Astrocyte of the cerebellum (primary cell): ENCODE data around the gene RBFOX2.
"Not testable (repeated sequence)": the region's sequence is repeated elsewhere in the genome, so short reads cannot be mapped to it uniquely, and the experiment has no call there.

Experiments
- DNase-seq: peaks from one replicate; pipeline ENCODE4 v3.0.0-alpha.2; 2011; ENCODE audit warnings: low read depth
- H3K4me3 ChIP-seq: 2 replicates; pipeline ENCODE4 v1.5.1; 2011; ENCODE audit warnings: mild to moderate bottlenecking, low read depth, low read length, moderate library complexity
- CTCF ChIP-seq: IDR thresholded peaks from 2 replicates; pipeline ENCODE4 v1.5.1; 2012; ENCODE audit warnings: low read length, low read depth, moderate library complexity, mild to moderate bottlenecking; ENCODE audit errors: missing control alignments
- in situ Hi-C: cut with HindIII; loops from 2 replicates; pipeline ENCODE4 v1.10.0; 2017; ENCODE audit warnings: low sequenced_read_pairs

RBFOX2 gene

GRCh38 chr22:35708453-35708852 is 320.2 kb downstream of the RBFOX2 start:
- no peak overlapping the region for H3K4me3 ChIP-seq
- TF ChIP-seq CTCF: no peak
- in situ Hi-C loops: no loop called here
- DNase-seq: no peak

GRCh38 chr22:35705141-35705540 is 323.5 kb downstream of the RBFOX2 start:
- H3K4me3 ChIP-seq: no peak overlapping the region
- DNase-seq: peak; percentile 39
- in situ Hi-C loops: no loop called here
- TF ChIP-seq CTCF: no peak

GRCh38 chr22:35703861-35704584 is 324.6 kb downstream of the RBFOX2 start:
- no peak overlapping the region for H3K4me3 ChIP-seq
- TF ChIP-seq CTCF: no peak
- DNase-seq: peak; percentile 41
- in situ Hi-C loops: no loop called here

GRCh38 chr22:35699852-35700251 is 328.8 kb downstream of the RBFOX2 start:
- DNase-seq, in situ Hi-C loops, H3K4me3 ChIP-seq: not testable (repeated sequence)

- TF ChIP-seq CTCF: no peak
- H3K4me3 ChIP-seq: no peak overlapping the region
- no peak for DNase-seq
- in situ Hi-C loops: no loop called here
Measured at GRCh38 chr22:35697142-35697541, 331.5 kb downstream of the RBFOX2 start.

GRCh38 chr22:35695202-35695601 is 333.4 kb downstream of the RBFOX2 start:
- no peak for TF ChIP-seq CTCF
- H3K4me3 ChIP-seq: no peak overlapping the region
- DNase-seq: no peak
- in situ Hi-C loops: no loop called here

GRCh38 chr22:35690001-35690400 is 338.6 kb downstream of the RBFOX2 start:
- in situ Hi-C loops: no loop called here
- no peak overlapping the region for H3K4me3 ChIP-seq
- DNase-seq: no peak
- no peak for TF ChIP-seq CTCF
